ENCODE data around the gene SLC40A1.

DNA sequence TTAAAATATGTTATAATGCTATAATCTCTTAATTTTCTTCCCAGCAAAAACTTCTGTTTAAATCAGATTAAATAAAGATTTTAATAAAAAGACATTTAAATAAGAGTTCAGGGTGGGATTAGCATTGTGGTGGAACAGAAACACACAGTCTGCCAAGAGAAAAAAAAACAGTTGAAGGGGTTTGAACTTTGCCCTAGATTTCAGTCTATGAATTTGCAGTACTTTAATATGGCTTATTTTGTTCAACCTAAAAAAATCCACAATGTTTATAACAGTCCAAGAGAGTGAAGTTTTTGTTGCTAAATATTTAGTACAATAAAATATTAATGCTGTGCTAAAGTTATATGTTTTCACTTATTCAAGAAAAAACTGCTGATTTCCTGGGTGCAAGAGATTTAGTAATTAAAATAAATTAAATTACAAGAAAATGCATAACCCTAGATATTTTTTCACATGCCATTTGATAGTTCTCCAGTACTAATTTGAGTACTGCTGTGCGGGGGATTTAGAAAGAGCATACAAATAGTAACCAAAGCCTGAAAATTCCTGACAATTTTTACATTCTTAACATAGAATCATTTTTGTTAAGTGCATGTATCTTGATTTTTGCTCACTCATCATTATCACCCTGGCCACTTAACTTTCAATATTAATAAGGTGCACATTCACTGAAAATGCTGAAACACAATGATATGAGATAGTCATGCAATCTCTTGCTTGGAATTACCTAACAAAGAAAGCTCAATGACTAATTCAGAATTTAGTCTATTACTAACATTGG is 52.6 kb downstream of the SLC40A1 start:
- TF ChIP-seq CTCF (IDR thresholded peaks at IDR 0.05) (no peak), POLR2A (IDR thresholded peaks at IDR 0.05) (no peak)
